GM23338 (cell line): ENCODE data around the gene CDH15. TPM values are rescaled to one million over a fixed set of nuclear protein-coding genes. Genes with fewer than 3 reads are reported as not detected.

ENCODE experiments used
- ATAC-seq: fragments of 200-7000 bp; cut with Tn5 transposase; 3 replicates; pipeline ENCODE4 v1.9.1; 2020
- DNase-seq: peaks from one replicate; pipeline ENCODE4 v3.0.0-alpha.2; 2015; ENCODE audit warnings: low spot score
- H2AFZ ChIP-seq: fragments of 200-600 bp; sonication (generic); 2 replicates; pipeline ENCODE4 v1.8.0; 2016; ENCODE audit warnings: antibody characterized with exemption, mild to moderate bottlenecking, moderate library complexity
- H3F3A ChIP-seq: fragments of 200-600 bp; sonication (generic); replicated peaks from 2 replicates; pipeline ENCODE4 v1.8.0; 2017; ENCODE audit warnings: antibody characterized with exemption, mixed run types, low read depth
- H3K27ac ChIP-seq: fragments of 200-600 bp; sonication (generic); 2 replicates; pipeline ENCODE4 v1.6.1; 2016; ENCODE audit warnings: low read depth
- H3K27me3 ChIP-seq: fragments of 200-600 bp; sonication (generic); 2 replicates; pipeline ENCODE4 v1.8.0; 2016; ENCODE audit warnings: mild to moderate bottlenecking, mixed run types, moderate library complexity; ENCODE audit not compliant: insufficient read depth
- H3K36me3 ChIP-seq: fragments of 200-600 bp; sonication (generic); 2 replicates; pipeline ENCODE4 v1.8.0; 2016; ENCODE audit warnings: mild to moderate bottlenecking; ENCODE audit not compliant: insufficient read depth
- H3K4me1 ChIP-seq: fragments of 200-600 bp; sonication (generic); 2 replicates; pipeline ENCODE4 v1.8.0; 2016; ENCODE audit warnings: mild to moderate bottlenecking, moderate library complexity; ENCODE audit not compliant: insufficient read depth
- H3K4me2 ChIP-seq: fragments of 200-600 bp; sonication (generic); 2 replicates; pipeline ENCODE4 v1.7.1; 2017; ENCODE audit warnings: mixed run types
- H3K4me3 ChIP-seq: fragments of 200-600 bp; sonication (generic); 2 replicates; pipeline ENCODE4 v1.6.1; 2016; ENCODE audit warnings: mixed run types
- H3K79me2 ChIP-seq: fragments of 200-600 bp; sonication (generic); replicated peaks from 2 replicates; pipeline ENCODE4 v1.8.0; 2017; ENCODE audit warnings: mild to moderate bottlenecking; ENCODE audit not compliant: insufficient read depth
- H3K9me2 ChIP-seq: fragments of 200-600 bp; sonication (generic); 2 replicates; pipeline ENCODE4 v1.8.0; 2017; ENCODE audit not compliant: insufficient read depth
- H4K20me1 ChIP-seq: fragments of 200-600 bp; sonication (generic); replicated peaks from 2 replicates; pipeline ENCODE4 v1.8.0; 2017; ENCODE audit warnings: mild to moderate bottlenecking; ENCODE audit not compliant: insufficient read depth
- H3K27ac Mint-ChIP-seq: 2 replicates; pipeline ENCODE4 v1.8.0; 2020; ENCODE audit warnings: inconsistent platforms, mild to moderate bottlenecking, moderate library complexity, mixed read lengths
- H3K27me3 Mint-ChIP-seq: 3 replicates; pipeline ENCODE4 v1.8.0; 2022; ENCODE audit warnings: low read depth, mild to moderate bottlenecking, moderate library complexity, mixed read lengths, inconsistent platforms; ENCODE audit not compliant: insufficient read depth, poor library complexity
- H3K36me3 Mint-ChIP-seq: 3 replicates; pipeline ENCODE4 v1.8.0; 2021; ENCODE audit warnings: low read depth, mild to moderate bottlenecking, inconsistent platforms, moderate library complexity, mixed read lengths
- H3K4me1 Mint-ChIP-seq: 3 replicates; pipeline ENCODE4 v1.8.0; 2020; ENCODE audit warnings: mild to moderate bottlenecking, inconsistent platforms, mixed read lengths
- H3K4me3 Mint-ChIP-seq: 3 replicates; pipeline ENCODE4 v1.8.0; 2021; ENCODE audit warnings: moderate library complexity, mild to moderate bottlenecking, inconsistent platforms, mixed read lengths
- H3K9me3 Mint-ChIP-seq: 3 replicates; pipeline ENCODE4 v1.8.0; 2020; ENCODE audit warnings: moderate library complexity, mild to moderate bottlenecking, inconsistent platforms, mixed read lengths
- CREB1 ChIP-seq: fragments of 250-450 bp; sonication (Bioruptor Pico); IDR thresholded peaks from 2 replicates; pipeline ENCODE4 v1.5.0; 2020; ENCODE audit warnings: low read depth, mild to moderate bottlenecking, moderate library complexity
- ETS1 ChIP-seq: IDR thresholded peaks from 2 replicates; pipeline ENCODE4 v1.6.1; 2016; ENCODE audit warnings: antibody characterized with exemption
- EZH2 ChIP-seq: fragments of 200-600 bp; sonication (generic); IDR thresholded peaks from one replicate; pipeline ENCODE4 v1.8.0; 2017; ENCODE audit warnings: antibody characterized with exemption, mild to moderate bottlenecking, low read depth; ENCODE audit not compliant: unreplicated experiment
- JUNB ChIP-seq: IDR thresholded peaks from one replicate; pipeline ENCODE4 v1.6.1; 2016; ENCODE audit warnings: antibody characterized with exemption; ENCODE audit not compliant: unreplicated experiment
- NANOG ChIP-seq: IDR thresholded peaks from 2 replicates; pipeline ENCODE4 v1.6.1; 2016; ENCODE audit warnings: antibody characterized with exemption, borderline replicate concordance
- POLR2AphosphoS5 ChIP-seq: IDR thresholded peaks from 2 replicates; pipeline ENCODE4 v1.6.1; 2016; ENCODE audit warnings: antibody characterized with exemption, low read depth
- STAT1 ChIP-seq: IDR thresholded peaks from one replicate; pipeline ENCODE4 v1.6.1; 2016; ENCODE audit warnings: antibody characterized with exemption; ENCODE audit not compliant: unreplicated experiment
- ZNF114 ChIP-seq: fragments of 250-450 bp; sonication (Bioruptor Pico); IDR thresholded peaks from 2 replicates; pipeline ENCODE4 v1.5.0; 2020; ENCODE audit warnings: mild to moderate bottlenecking, moderate library complexity
- ZNF331 ChIP-seq: fragments of 250-450 bp; sonication (Bioruptor Pico); IDR thresholded peaks from 2 replicates; pipeline ENCODE4 v1.5.0; 2020; ENCODE audit warnings: low read depth, mild to moderate bottlenecking, moderate library complexity
- polyA plus RNA-seq: library from polyadenylated mRNA; unstranded; fragments of >200 nt; fragmentation: Nextera tagmentation; extraction: Ambion mirVana; gene quantifications from 2 replicates; pipeline ENCODE4 v1.2.1, GENCODE V29; 2016
- total RNA-seq: library from RNA; depleted of rRNA; stranded (reverse); fragments of >200 nt; shearing (Covaris generic); gene quantifications from 2 replicates; pipeline ENCODE4 v1.2.3, GENCODE V29; 2014
- TF ChIP-seq, protein P1 (sequence below), 2 experiments: fragments of 200-600 bp in 1 of 2; sonication (generic) in 1 of 2; conservative IDR thresholded peaks; 2 replicates each; pipeline versions ENCODE4 v1.5.1 to v1.6.1; 2016 to 2017; ENCODE audit warnings: antibody characterized with exemption in 2 of 2, low read depth in 2 of 2, mild to moderate bottlenecking in 2 of 2, moderate library complexity in 1 of 2
- TF ChIP-seq, protein P2 (sequence below): IDR thresholded peaks from one replicate; pipeline ENCODE4 v1.6.1; 2018; ENCODE audit warnings: antibody characterized with exemption; ENCODE audit not compliant: unreplicated experiment
- TF ChIP-seq, protein P3 (sequence below): fragments of 250-450 bp; sonication (Bioruptor Pico); IDR thresholded peaks from 2 replicates; pipeline ENCODE4 v1.5.0; 2020; ENCODE audit warnings: mild to moderate bottlenecking, moderate library complexity

Gene CDH15
- total and polyA plus RNA-seq, 2 experiments from 2014 or later, result 0.61 to 1.0 TPM

DNA sequence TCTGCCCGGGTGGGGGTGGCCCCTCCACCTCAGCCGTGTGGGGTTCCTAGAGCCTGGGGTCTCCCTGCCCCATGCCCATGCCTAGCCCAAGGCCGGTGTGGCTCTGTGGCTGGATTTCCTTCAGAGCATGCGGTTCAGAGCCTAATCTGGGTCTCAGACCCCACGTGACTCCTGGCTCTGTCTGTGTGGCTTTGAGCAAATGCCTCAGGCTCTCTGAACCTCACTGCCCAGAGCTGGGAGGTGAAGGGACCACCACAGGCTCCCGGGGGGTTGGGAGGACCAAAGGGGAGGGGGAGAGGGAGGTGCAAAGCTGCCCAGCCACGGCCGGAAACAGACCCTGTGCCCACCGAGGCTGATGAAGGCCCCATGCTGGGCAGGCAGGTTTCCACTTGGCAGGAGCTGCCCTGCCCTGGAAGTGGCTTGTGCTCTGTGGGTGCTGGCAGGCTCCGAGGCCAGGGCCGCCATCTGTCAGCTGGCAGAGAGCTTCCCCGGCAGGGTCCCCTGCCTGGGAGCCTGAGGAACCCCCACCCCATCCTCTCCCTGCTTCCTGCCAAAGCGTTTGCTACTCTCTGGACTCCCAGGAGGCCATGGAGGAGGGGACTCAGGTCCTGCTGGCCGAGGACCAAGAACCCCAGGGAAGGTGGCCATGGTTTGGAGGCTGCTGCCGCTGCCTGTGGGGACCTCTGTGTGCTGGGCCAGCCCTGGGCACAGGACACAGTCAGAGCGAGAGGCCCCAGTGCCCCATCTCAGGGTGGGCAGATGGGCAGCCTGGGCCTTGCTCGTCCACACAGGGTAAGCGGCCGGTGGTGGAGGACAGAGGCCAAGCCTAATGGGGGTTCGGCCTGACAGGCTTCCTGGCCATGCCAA lies 4.0 kb downstream of the CDH15 start:
- H3K27me3 Mint-ChIP-seq, result peaks cover 14% of the 10 kb centered on the region
- DNase-seq (no peak), ATAC-seq (no peak)
- H3K4me2 ChIP-seq, result no peak overlapping the region
- no peaks in the 10 kb centered on the region for H3F3A ChIP-seq
- peaks cover 12% of the 10 kb centered on the region for H3K4me1 Mint-ChIP-seq
- no peak overlapping the region for H3K4me3 ChIP-seq
- H3K36me3 Mint-ChIP-seq, result no peaks in the 10 kb centered on the region
- no peak overlapping the region for H3K27ac Mint-ChIP-seq
- H3K9me2 ChIP-seq, result no peaks in the 10 kb centered on the region
- H3K36me3 ChIP-seq, result no peaks in the 10 kb centered on the region
- TF ChIP-seq JUNB (no peak), ETS1 (no peak), CREB1 (CRISPR knock-in tag) (no peak), STAT1 (no peak), ZNF114 (no peak), ZNF331 (CRISPR knock-in tag) (no peak), EZH2 (no peak), NANOG (no peak), POLR2AphosphoS5 (no peak)
- TF ChIP-seq, protein P1, sequence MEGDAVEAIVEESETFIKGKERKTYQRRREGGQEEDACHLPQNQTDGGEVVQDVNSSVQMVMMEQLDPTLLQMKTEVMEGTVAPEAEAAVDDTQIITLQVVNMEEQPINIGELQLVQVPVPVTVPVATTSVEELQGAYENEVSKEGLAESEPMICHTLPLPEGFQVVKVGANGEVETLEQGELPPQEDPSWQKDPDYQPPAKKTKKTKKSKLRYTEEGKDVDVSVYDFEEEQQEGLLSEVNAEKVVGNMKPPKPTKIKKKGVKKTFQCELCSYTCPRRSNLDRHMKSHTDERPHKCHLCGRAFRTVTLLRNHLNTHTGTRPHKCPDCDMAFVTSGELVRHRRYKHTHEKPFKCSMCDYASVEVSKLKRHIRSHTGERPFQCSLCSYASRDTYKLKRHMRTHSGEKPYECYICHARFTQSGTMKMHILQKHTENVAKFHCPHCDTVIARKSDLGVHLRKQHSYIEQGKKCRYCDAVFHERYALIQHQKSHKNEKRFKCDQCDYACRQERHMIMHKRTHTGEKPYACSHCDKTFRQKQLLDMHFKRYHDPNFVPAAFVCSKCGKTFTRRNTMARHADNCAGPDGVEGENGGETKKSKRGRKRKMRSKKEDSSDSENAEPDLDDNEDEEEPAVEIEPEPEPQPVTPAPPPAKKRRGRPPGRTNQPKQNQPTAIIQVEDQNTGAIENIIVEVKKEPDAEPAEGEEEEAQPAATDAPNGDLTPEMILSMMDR (conservative IDR thresholded peaks at IDR 0.05; ENCODE audit: low read depth in 2 of 2), result no peak
- TF ChIP-seq, protein P2, sequence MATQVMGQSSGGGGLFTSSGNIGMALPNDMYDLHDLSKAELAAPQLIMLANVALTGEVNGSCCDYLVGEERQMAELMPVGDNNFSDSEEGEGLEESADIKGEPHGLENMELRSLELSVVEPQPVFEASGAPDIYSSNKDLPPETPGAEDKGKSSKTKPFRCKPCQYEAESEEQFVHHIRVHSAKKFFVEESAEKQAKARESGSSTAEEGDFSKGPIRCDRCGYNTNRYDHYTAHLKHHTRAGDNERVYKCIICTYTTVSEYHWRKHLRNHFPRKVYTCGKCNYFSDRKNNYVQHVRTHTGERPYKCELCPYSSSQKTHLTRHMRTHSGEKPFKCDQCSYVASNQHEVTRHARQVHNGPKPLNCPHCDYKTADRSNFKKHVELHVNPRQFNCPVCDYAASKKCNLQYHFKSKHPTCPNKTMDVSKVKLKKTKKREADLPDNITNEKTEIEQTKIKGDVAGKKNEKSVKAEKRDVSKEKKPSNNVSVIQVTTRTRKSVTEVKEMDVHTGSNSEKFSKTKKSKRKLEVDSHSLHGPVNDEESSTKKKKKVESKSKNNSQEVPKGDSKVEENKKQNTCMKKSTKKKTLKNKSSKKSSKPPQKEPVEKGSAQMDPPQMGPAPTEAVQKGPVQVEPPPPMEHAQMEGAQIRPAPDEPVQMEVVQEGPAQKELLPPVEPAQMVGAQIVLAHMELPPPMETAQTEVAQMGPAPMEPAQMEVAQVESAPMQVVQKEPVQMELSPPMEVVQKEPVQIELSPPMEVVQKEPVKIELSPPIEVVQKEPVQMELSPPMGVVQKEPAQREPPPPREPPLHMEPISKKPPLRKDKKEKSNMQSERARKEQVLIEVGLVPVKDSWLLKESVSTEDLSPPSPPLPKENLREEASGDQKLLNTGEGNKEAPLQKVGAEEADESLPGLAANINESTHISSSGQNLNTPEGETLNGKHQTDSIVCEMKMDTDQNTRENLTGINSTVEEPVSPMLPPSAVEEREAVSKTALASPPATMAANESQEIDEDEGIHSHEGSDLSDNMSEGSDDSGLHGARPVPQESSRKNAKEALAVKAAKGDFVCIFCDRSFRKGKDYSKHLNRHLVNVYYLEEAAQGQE, result no peak
- TF ChIP-seq, protein P3, sequence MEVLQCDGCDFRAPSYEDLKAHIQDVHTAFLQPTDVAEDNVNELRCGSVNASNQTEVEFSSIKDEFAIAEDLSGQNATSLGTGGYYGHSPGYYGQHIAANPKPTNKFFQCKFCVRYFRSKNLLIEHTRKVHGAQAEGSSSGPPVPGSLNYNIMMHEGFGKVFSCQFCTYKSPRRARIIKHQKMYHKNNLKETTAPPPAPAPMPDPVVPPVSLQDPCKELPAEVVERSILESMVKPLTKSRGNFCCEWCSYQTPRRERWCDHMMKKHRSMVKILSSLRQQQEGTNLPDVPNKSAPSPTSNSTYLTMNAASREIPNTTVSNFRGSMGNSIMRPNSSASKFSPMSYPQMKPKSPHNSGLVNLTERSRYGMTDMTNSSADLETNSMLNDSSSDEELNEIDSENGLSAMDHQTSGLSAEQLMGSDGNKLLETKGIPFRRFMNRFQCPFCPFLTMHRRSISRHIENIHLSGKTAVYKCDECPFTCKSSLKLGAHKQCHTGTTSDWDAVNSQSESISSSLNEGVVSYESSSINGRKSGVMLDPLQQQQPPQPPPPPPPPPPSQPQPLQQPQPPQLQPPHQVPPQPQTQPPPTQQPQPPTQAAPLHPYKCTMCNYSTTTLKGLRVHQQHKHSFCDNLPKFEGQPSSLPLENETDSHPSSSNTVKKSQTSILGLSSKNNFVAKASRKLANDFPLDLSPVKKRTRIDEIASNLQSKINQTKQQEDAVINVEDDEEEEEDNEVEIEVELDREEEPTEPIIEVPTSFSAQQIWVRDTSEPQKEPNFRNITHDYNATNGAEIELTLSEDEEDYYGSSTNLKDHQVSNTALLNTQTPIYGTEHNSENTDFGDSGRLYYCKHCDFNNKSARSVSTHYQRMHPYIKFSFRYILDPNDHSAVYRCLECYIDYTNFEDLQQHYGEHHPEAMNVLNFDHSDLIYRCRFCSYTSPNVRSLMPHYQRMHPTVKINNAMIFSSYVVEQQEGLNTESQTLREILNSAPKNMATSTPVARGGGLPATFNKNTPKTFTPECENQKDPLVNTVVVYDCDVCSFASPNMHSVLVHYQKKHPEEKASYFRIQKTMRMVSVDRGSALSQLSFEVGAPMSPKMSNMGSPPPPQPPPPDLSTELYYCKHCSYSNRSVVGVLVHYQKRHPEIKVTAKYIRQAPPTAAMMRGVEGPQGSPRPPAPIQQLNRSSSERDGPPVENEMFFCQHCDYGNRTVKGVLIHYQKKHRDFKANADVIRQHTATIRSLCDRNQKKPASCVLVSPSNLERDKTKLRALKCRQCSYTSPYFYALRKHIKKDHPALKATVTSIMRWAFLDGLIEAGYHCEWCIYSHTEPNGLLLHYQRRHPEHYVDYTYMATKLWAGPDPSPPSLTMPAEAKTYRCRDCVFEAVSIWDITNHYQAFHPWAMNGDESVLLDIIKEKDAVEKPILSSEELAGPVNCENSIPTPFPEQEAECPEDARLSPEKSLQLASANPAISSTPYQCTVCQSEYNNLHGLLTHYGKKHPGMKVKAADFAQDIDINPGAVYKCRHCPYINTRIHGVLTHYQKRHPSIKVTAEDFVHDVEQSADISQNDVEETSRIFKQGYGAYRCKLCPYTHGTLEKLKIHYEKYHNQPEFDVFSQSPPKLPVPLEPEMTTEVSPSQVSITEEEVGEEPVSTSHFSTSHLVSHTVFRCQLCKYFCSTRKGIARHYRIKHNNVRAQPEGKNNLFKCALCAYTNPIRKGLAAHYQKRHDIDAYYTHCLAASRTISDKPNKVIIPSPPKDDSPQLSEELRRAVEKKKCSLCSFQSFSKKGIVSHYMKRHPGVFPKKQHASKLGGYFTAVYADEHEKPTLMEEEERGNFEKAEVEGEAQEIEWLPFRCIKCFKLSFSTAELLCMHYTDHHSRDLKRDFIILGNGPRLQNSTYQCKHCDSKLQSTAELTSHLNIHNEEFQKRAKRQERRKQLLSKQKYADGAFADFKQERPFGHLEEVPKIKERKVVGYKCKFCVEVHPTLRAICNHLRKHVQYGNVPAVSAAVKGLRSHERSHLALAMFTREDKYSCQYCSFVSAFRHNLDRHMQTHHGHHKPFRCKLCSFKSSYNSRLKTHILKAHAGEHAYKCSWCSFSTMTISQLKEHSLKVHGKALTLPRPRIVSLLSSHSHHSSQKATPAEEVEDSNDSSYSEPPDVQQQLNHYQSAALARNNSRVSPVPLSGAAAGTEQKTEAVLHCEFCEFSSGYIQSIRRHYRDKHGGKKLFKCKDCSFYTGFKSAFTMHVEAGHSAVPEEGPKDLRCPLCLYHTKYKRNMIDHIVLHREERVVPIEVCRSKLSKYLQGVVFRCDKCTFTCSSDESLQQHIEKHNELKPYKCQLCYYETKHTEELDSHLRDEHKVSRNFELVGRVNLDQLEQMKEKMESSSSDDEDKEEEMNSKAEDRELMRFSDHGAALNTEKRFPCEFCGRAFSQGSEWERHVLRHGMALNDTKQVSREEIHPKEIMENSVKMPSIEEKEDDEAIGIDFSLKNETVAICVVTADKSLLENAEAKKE (CRISPR knock-in tag), result no peak
- H3K9me3 Mint-ChIP-seq, result no peaks in the 10 kb centered on the region
- no peaks in the 10 kb centered on the region for H3K79me2 ChIP-seq
- H3K27ac ChIP-seq, result no peak overlapping the region
- H3K27me3 ChIP-seq, result no peaks in the 10 kb centered on the region
- H4K20me1 ChIP-seq, result no peaks in the 10 kb centered on the region
- no peak overlapping the region for H2AFZ ChIP-seq
- no peak overlapping the region for H3K4me3 Mint-ChIP-seq
- H3K4me1 ChIP-seq, result peaks cover 11% of the 10 kb centered on the region
